ENCODE results near the gene TOX3.

The TOX3 gene

GRCh38 chr16:52424591-52424990, 122.4 kb downstream of the TOX3 start:
- no CpG with 5 or more reads among the region's 2 CpGs for WGBS (ENCODE audit: extremely low coverage, insufficient coverage, low lambda C conversion rate)
- no peaks in the 10 kb centered on the region for H3K79me2 ChIP-seq (ENCODE audit: control insufficient read depth, insufficient read depth, low read length)

GRCh38 chr16:52422307-52422706, 124.6 kb downstream of the TOX3 start:
- Histone ChIP-seq H3K9ac (ENCODE audit: low read length) (no peak overlapping the region), H3K36me3 (ENCODE audit: control insufficient read depth, insufficient read depth, low read length) (no peaks in the 10 kb centered on the region), H3K23ac (ENCODE audit: low read length) (no peak overlapping the region), H2BK5ac (ENCODE audit: low read length) (no peak overlapping the region), H4K5ac (ENCODE audit: low read length) (no peak overlapping the region), H2AK5ac (ENCODE audit: low read length) (no peak overlapping the region), H3K56ac (ENCODE audit: low read length) (no peak overlapping the region), H3K4ac (ENCODE audit: low read depth, low read length) (no peak overlapping the region), H4K8ac (ENCODE audit: low read depth, low read length) (no peak overlapping the region), H2BK15ac (replicated peaks; ENCODE audit: low read depth) (no peak overlapping the region), H3K27me3 (ENCODE audit: insufficient read depth, low read length, poor library complexity) (no peaks in the 10 kb centered on the region), H2BK120ac (ENCODE audit: low read depth, low read length) (no peak overlapping the region), H3K4me2 (ENCODE audit: low read length) (no peak overlapping the region), H3K79me1 (ENCODE audit: low read length) (no peaks in the 10 kb centered on the region), H3K4me1 (ENCODE audit: control insufficient read depth, low read depth, low read length) (no peaks in the 10 kb centered on the region), H3K4me3 (ENCODE audit: low read length) (no peak overlapping the region), H3K79me2 (ENCODE audit: control insufficient read depth, insufficient read depth, low read length) (no peaks in the 10 kb centered on the region), H3K27ac (ENCODE audit: low read depth, low read length) (no peak overlapping the region), H3K18ac (ENCODE audit: low read length) (no peak overlapping the region)
- no CpG with 5 or more reads among the region's 1 CpG for WGBS (ENCODE audit: extremely low coverage, insufficient coverage, low lambda C conversion rate)
- DNase-seq, result no peak

More at GRCh38 chr16:52424591-52424990, 122.4 kb downstream of the TOX3 start:
- Histone ChIP-seq H3K4ac (ENCODE audit: low read depth, low read length) (no peak overlapping the region), H2BK15ac (replicated peaks; ENCODE audit: low read depth) (no peak overlapping the region), H4K8ac (ENCODE audit: low read depth, low read length) (no peak overlapping the region), H3K23ac (ENCODE audit: low read length) (no peak overlapping the region), H3K56ac (ENCODE audit: low read length) (no peak overlapping the region), H3K79me1 (ENCODE audit: low read length) (no peaks in the 10 kb centered on the region), H3K36me3 (ENCODE audit: control insufficient read depth, insufficient read depth, low read length) (no peaks in the 10 kb centered on the region), H3K4me2 (ENCODE audit: low read length) (no peak overlapping the region), H3K4me1 (ENCODE audit: control insufficient read depth, low read depth, low read length) (no peaks in the 10 kb centered on the region), H2AK5ac (ENCODE audit: low read length) (no peak overlapping the region), H3K27me3 (ENCODE audit: insufficient read depth, low read length, poor library complexity) (no peaks in the 10 kb centered on the region), H2BK120ac (ENCODE audit: low read depth, low read length) (no peak overlapping the region), H3K27ac (ENCODE audit: low read depth, low read length) (no peak overlapping the region), H3K18ac (ENCODE audit: low read length) (no peak overlapping the region), H4K5ac (ENCODE audit: low read length) (no peak overlapping the region), H2BK5ac (ENCODE audit: low read length) (no peak overlapping the region), H3K9ac (ENCODE audit: low read length) (no peak overlapping the region), H3K4me3 (ENCODE audit: low read length) (no peak overlapping the region)
- DNase-seq, result no peak

GRCh38 chr16:52418201-52418600, 128.7 kb downstream of the TOX3 start:
- no peak for DNase-seq
- Histone ChIP-seq H3K18ac (ENCODE audit: low read length) (no peak overlapping the region), H3K36me3 (ENCODE audit: control insufficient read depth, insufficient read depth, low read length) (no peaks in the 10 kb centered on the region), H3K9ac (ENCODE audit: low read length) (no peak overlapping the region), H2BK5ac (ENCODE audit: low read length) (no peak overlapping the region), H3K4me1 (ENCODE audit: control insufficient read depth, low read depth, low read length) (no peaks in the 10 kb centered on the region), H4K5ac (ENCODE audit: low read length) (no peak overlapping the region), H3K4me2 (ENCODE audit: low read length) (no peak overlapping the region), H3K4me3 (ENCODE audit: low read length) (no peak overlapping the region), H3K27me3 (ENCODE audit: insufficient read depth, low read length, poor library complexity) (no peaks in the 10 kb centered on the region), H4K8ac (ENCODE audit: low read depth, low read length) (no peak overlapping the region), H3K23ac (ENCODE audit: low read length) (no peak overlapping the region), H3K56ac (ENCODE audit: low read length) (no peak overlapping the region), H2BK15ac (replicated peaks; ENCODE audit: low read depth) (no peak overlapping the region), H3K79me1 (ENCODE audit: low read length) (no peaks in the 10 kb centered on the region), H2AK5ac (ENCODE audit: low read length) (no peak overlapping the region), H2BK120ac (ENCODE audit: low read depth, low read length) (no peak overlapping the region), H3K79me2 (ENCODE audit: control insufficient read depth, insufficient read depth, low read length) (no peaks in the 10 kb centered on the region), H3K27ac (ENCODE audit: low read depth, low read length) (no peak overlapping the region), H3K4ac (ENCODE audit: low read depth, low read length) (no peak overlapping the region)
- no CpG with 5 or more reads among the region's 3 CpGs for WGBS (ENCODE audit: extremely low coverage, insufficient coverage, low lambda C conversion rate)

GRCh38 chr16:52416888-52417287, 130.1 kb downstream of the TOX3 start:
- Histone ChIP-seq H3K36me3 (ENCODE audit: control insufficient read depth, insufficient read depth, low read length) (no peaks in the 10 kb centered on the region), H3K23ac (ENCODE audit: low read length) (no peak overlapping the region), H2BK5ac (ENCODE audit: low read length) (no peak overlapping the region), H4K5ac (ENCODE audit: low read length) (no peak overlapping the region), H3K18ac (ENCODE audit: low read length) (no peak overlapping the region), H2BK120ac (ENCODE audit: low read depth, low read length) (no peak overlapping the region), H3K4me3 (ENCODE audit: low read length) (no peak overlapping the region), H3K4me2 (ENCODE audit: low read length) (no peak overlapping the region), H3K27ac (ENCODE audit: low read depth, low read length) (no peak overlapping the region), H2BK15ac (replicated peaks; ENCODE audit: low read depth) (no peak overlapping the region), H4K8ac (ENCODE audit: low read depth, low read length) (no peak overlapping the region), H3K9ac (ENCODE audit: low read length) (no peak overlapping the region), H2AK5ac (ENCODE audit: low read length) (no peak overlapping the region), H3K27me3 (ENCODE audit: insufficient read depth, low read length, poor library complexity) (no peaks in the 10 kb centered on the region), H3K4me1 (ENCODE audit: control insufficient read depth, low read depth, low read length) (no peaks in the 10 kb centered on the region), H3K4ac (ENCODE audit: low read depth, low read length) (no peak overlapping the region), H3K79me2 (ENCODE audit: control insufficient read depth, insufficient read depth, low read length) (no peaks in the 10 kb centered on the region), H3K56ac (ENCODE audit: low read length) (no peak overlapping the region), H3K79me1 (ENCODE audit: low read length) (no peaks in the 10 kb centered on the region)
- no CpG with 5 or more reads among the region's 1 CpG for WGBS (ENCODE audit: extremely low coverage, insufficient coverage, low lambda C conversion rate)
- no peak for DNase-seq

GRCh38 chr16:52411011-52411410, 135.9 kb downstream of the TOX3 start:
- Histone ChIP-seq H3K4ac (ENCODE audit: low read depth, low read length) (no peak overlapping the region), H2BK5ac (ENCODE audit: low read length) (no peak overlapping the region), H3K56ac (ENCODE audit: low read length) (no peak overlapping the region), H4K5ac (ENCODE audit: low read length) (no peak overlapping the region), H2AK5ac (ENCODE audit: low read length) (no peak overlapping the region), H3K27ac (ENCODE audit: low read depth, low read length) (no peak overlapping the region), H3K9ac (ENCODE audit: low read length) (no peak overlapping the region), H4K8ac (ENCODE audit: low read depth, low read length) (no peak overlapping the region), H3K27me3 (ENCODE audit: insufficient read depth, low read length, poor library complexity) (no peaks in the 10 kb centered on the region), H3K36me3 (ENCODE audit: control insufficient read depth, insufficient read depth, low read length) (no peaks in the 10 kb centered on the region), H2BK120ac (ENCODE audit: low read depth, low read length) (no peak overlapping the region), H3K18ac (ENCODE audit: low read length) (no peak overlapping the region), H2BK15ac (replicated peaks; ENCODE audit: low read depth) (no peak overlapping the region), H3K4me3 (ENCODE audit: low read length) (no peak overlapping the region), H3K4me1 (ENCODE audit: control insufficient read depth, low read depth, low read length) (no peaks in the 10 kb centered on the region), H3K79me1 (ENCODE audit: low read length) (no peaks in the 10 kb centered on the region), H3K79me2 (ENCODE audit: control insufficient read depth, insufficient read depth, low read length) (no peaks in the 10 kb centered on the region), H3K23ac (ENCODE audit: low read length) (no peak overlapping the region), H3K4me2 (ENCODE audit: low read length) (no peak overlapping the region)
- no CpG with 5 or more reads among the region's 3 CpGs for WGBS (ENCODE audit: extremely low coverage, insufficient coverage, low lambda C conversion rate)
- DNase-seq, result no peak

GRCh38 chr16:52408191-52408845, 138.6 kb downstream of the TOX3 start:
- no peak overlapping the region for H3K56ac ChIP-seq (ENCODE audit: low read length)
- no CpG with 5 or more reads among the region's 1 CpG for WGBS (ENCODE audit: extremely low coverage, insufficient coverage, low lambda C conversion rate)
- no peaks in the 10 kb centered on the region for H3K79me2 ChIP-seq (ENCODE audit: control insufficient read depth, insufficient read depth, low read length)
- no peak overlapping the region for H2AK5ac ChIP-seq (ENCODE audit: low read length)
- H3K4me1 ChIP-seq (ENCODE audit: control insufficient read depth, low read depth, low read length), result no peaks in the 10 kb centered on the region
- no peak overlapping the region for H3K18ac ChIP-seq (ENCODE audit: low read length)
- H3K79me1 ChIP-seq (ENCODE audit: low read length), result no peaks in the 10 kb centered on the region
- H3K27ac ChIP-seq (ENCODE audit: low read depth, low read length), result no peak overlapping the region
- H3K4me3 ChIP-seq (ENCODE audit: low read length), result no peak overlapping the region
- no peak overlapping the region for H2BK5ac ChIP-seq (ENCODE audit: low read length)
- no peak overlapping the region for H2BK15ac ChIP-seq (replicated peaks; ENCODE audit: low read depth)
- H3K23ac ChIP-seq (ENCODE audit: low read length), result no peak overlapping the region
- no peak overlapping the region for H3K9ac ChIP-seq (ENCODE audit: low read length)
- no peak for DNase-seq
- no peak overlapping the region for H3K4me2 ChIP-seq (ENCODE audit: low read length)
- H4K5ac ChIP-seq (ENCODE audit: low read length), result no peak overlapping the region
- no peak overlapping the region for H2BK120ac ChIP-seq (ENCODE audit: low read depth, low read length)
- H3K36me3 ChIP-seq (ENCODE audit: control insufficient read depth, insufficient read depth, low read length), result no peaks in the 10 kb centered on the region
- H3K27me3 ChIP-seq (ENCODE audit: insufficient read depth, low read length, poor library complexity), result no peaks in the 10 kb centered on the region
- H4K8ac ChIP-seq (ENCODE audit: low read depth, low read length), result no peak overlapping the region
- no peak overlapping the region for H3K4ac ChIP-seq (ENCODE audit: low read depth, low read length)
